ENCODE results near the gene PGC.

GRCh38 chr6:41732591-41733359 lies 14.4 kb downstream of the PGC start:
- TF ChIP-seq CTCF (IDR thresholded peaks at IDR 0.05) (no peak), EZH2 (IDR thresholded peaks at IDR 0.05; ENCODE audit: borderline replicate concordance, insufficient read depth, low read depth, low read length, poor library complexity, severe bottlenecking) (no peak)
